Measurements from ENCODE around the gene CASP10.

- no peak for TF ChIP-seq POLR2A (IDR thresholded peaks at IDR 0.05; ENCODE audit: low read depth)
- TF ChIP-seq, protein P1, sequence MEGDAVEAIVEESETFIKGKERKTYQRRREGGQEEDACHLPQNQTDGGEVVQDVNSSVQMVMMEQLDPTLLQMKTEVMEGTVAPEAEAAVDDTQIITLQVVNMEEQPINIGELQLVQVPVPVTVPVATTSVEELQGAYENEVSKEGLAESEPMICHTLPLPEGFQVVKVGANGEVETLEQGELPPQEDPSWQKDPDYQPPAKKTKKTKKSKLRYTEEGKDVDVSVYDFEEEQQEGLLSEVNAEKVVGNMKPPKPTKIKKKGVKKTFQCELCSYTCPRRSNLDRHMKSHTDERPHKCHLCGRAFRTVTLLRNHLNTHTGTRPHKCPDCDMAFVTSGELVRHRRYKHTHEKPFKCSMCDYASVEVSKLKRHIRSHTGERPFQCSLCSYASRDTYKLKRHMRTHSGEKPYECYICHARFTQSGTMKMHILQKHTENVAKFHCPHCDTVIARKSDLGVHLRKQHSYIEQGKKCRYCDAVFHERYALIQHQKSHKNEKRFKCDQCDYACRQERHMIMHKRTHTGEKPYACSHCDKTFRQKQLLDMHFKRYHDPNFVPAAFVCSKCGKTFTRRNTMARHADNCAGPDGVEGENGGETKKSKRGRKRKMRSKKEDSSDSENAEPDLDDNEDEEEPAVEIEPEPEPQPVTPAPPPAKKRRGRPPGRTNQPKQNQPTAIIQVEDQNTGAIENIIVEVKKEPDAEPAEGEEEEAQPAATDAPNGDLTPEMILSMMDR (IDR thresholded peaks at IDR 0.05): no peak
These were observed 36.6 kb downstream of the CASP10 start for GRCh38 chr2:201219328-201220096.

Measured in esophagus muscularis mucosa (tissue), 3 donors.